Measurements from ENCODE around the gene AHNAK.
"Not testable (repeated sequence)": the region's sequence is repeated elsewhere in the genome, so short reads cannot be mapped to it uniquely, and the experiment has no call there.

Gene AHNAK

GRCh38 chr11:62457478-62457877 lies 89.1 kb downstream of the AHNAK start:
- DNase-seq (ENCODE audit: low read depth), result no peak

- DNase-seq (ENCODE audit: low read depth), result no peak
Measured at GRCh38 chr11:62456630-62457029, 90.0 kb downstream of the AHNAK start.

- no peak for DNase-seq (ENCODE audit: low read depth)
Measured at GRCh38 chr11:62452839-62453468, 93.7 kb downstream of the AHNAK start.

- DNase-seq (ENCODE audit: low read depth), result no peak
Measured at GRCh38 chr11:62452261-62452660, 94.3 kb downstream of the AHNAK start.

GRCh38 chr11:62451241-62451621 lies 95.4 kb downstream of the AHNAK start:
- DNase-seq (ENCODE audit: low read depth), result no peak

- DNase-seq (ENCODE audit: low read depth), result no peak
Measured at GRCh38 chr11:62450543-62451240, 95.9 kb downstream of the AHNAK start.

- DNase-seq (ENCODE audit: low read depth), result not testable (repeated sequence)
Measured at GRCh38 chr11:62449912-62450311, 96.7 kb downstream of the AHNAK start.

GRCh38 chr11:62449451-62449851 lies 97.2 kb downstream of the AHNAK start:
- DNase-seq (ENCODE audit: low read depth), result no peak

- DNase-seq (ENCODE audit: low read depth), result no peak
Measured at GRCh38 chr11:62446091-62446490, 100.5 kb downstream of the AHNAK start.

- no peak for DNase-seq (ENCODE audit: low read depth)
Measured at GRCh38 chr11:62445314-62445740, 101.3 kb downstream of the AHNAK start.

GRCh38 chr11:62444835-62445234 lies 101.8 kb downstream of the AHNAK start:
- DNase-seq (ENCODE audit: low read depth), result no peak

GRCh38 chr11:62444236-62444833 lies 102.3 kb downstream of the AHNAK start:
- DNase-seq (ENCODE audit: low read depth), result no peak

GRCh38 chr11:62443390-62444235 lies 103.0 kb downstream of the AHNAK start:
- no peak for DNase-seq (ENCODE audit: low read depth)

- no peak for DNase-seq (ENCODE audit: low read depth)
Measured at GRCh38 chr11:62439785-62440602, 106.6 kb downstream of the AHNAK start.

- no peak for DNase-seq (ENCODE audit: low read depth)
Measured at GRCh38 chr11:62438641-62439040, 108.0 kb downstream of the AHNAK start.

GRCh38 chr11:62437616-62438015 lies 109.0 kb downstream of the AHNAK start:
- no peak for DNase-seq (ENCODE audit: low read depth)

GRCh38 chr11:62435846-62436660 lies 110.6 kb downstream of the AHNAK start:
- no peak for DNase-seq (ENCODE audit: low read depth)

- DNase-seq (ENCODE audit: low read depth), result no peak
Measured at GRCh38 chr11:62433904-62434276, 112.7 kb downstream of the AHNAK start.

- no peak for DNase-seq (ENCODE audit: low read depth)
Measured at GRCh38 chr11:62433141-62433903, 113.3 kb downstream of the AHNAK start.

GRCh38 chr11:62432695-62433094 lies 113.9 kb downstream of the AHNAK start:
- DNase-seq (ENCODE audit: low read depth), result no peak

Data from non-pigmented ciliary epithelial cell (primary cell).